B cell (primary cell): ENCODE measurements around the gene RBM25. TPM values are rescaled to one million over a fixed set of nuclear protein-coding genes. Genes with fewer than 3 reads are reported as not detected.

ENCODE experiments used
- ATAC-seq: fragments of 200-7000 bp; cut with Tn5 transposase; one replicate; pipeline ENCODE4 v1.10.0; 2021; ENCODE audit warnings: low read depth, mild to moderate bottlenecking, moderate number of reproducible peaks, moderate library complexity
- CTCF ChIA-PET: fragments of 350-600 bp; sonication (Branson Sonifier 250); formaldehyde crosslinking; loops from one replicate; lab custom pipeline; 2021; ENCODE audit warnings: antibody characterized with exemption, inconsistent platforms; lab: Charles Lee
- POLR2A ChIA-PET: fragments of 350-600 bp; sonication (Branson Sonifier 250); formaldehyde crosslinking; loops from one replicate; lab custom pipeline; 2021; ENCODE audit warnings: antibody characterized with exemption; lab: Charles Lee
- DNase-seq: peaks from one replicate; pipeline ENCODE4 v3.0.0; 2013
- H2AFZ ChIP-seq: 2 replicates; pipeline ENCODE4 v1.6.1; 2012; ENCODE audit warnings: mild to moderate bottlenecking, low read depth, low read length; ENCODE audit not compliant: insufficient read depth, poor library complexity, severe bottlenecking
- H3K27ac ChIP-seq, 2 donors: 1 replicate in 1 of 2; 2 replicates in 1 of 2; pipeline ENCODE4 v1.5.1; 2012 to 2013; ENCODE audit warnings: low read length in 2 of 2, mild to moderate bottlenecking in 2 of 2, moderate library complexity in 1 of 2
- H3K27me3 ChIP-seq, 4 experiments: fragments of 200-600 bp in 1 of 4; sonication (generic) in 1 of 4; replicated peaks in 1 of 4; 1 replicate in 2 of 4; 2 replicates in 2 of 4; pipeline versions ENCODE4 v1.6.1 to v1.7.0; 2013 to 2016; ENCODE audit warnings: low read length in 3 of 4, mild to moderate bottlenecking in 2 of 4, mixed read lengths in 1 of 4, moderate library complexity in 1 of 4; ENCODE audit not compliant: insufficient read depth in 4 of 4, control insufficient read depth in 3 of 4; ENCODE audit errors: control extremely low read depth in 1 of 4
- H3K36me3 ChIP-seq, 2 experiments: replicated peaks in 1 of 2; 1 replicate in 1 of 2; 2 replicates in 1 of 2; pipeline versions ENCODE4 v1.6.1 to v1.7.1; 2013; ENCODE audit warnings: low read length in 1 of 2; ENCODE audit not compliant: insufficient read depth in 2 of 2, control insufficient read depth in 1 of 2; ENCODE audit errors: control extremely low read depth in 1 of 2, extremely low read depth in 1 of 2
- H3K4me1 ChIP-seq, 2 donors: fragments of 200-600 bp in 1 of 2; sonication (generic) in 1 of 2; 1 replicate in 1 of 2; 2 replicates in 1 of 2; pipeline versions ENCODE4 v1.5.1 to v1.6.1; 2013 to 2017; ENCODE audit warnings: low read length in 2 of 2; ENCODE audit not compliant: control insufficient read depth in 2 of 2, insufficient read depth in 2 of 2
- H3K4me2 ChIP-seq: replicated peaks from 2 replicates; pipeline ENCODE3; 2012; ENCODE audit warnings: mild to moderate bottlenecking, low read depth, low read length; ENCODE audit not compliant: poor library complexity, severe bottlenecking
- H3K4me3 ChIP-seq, 5 experiments: fragments of 200-600 bp in 1 of 5; sonication (generic) in 1 of 5; 1 replicate in 3 of 5; 2 replicates in 2 of 5; pipeline versions ENCODE4 v1.5.1 to v1.7.0; 2011 to 2016; ENCODE audit warnings: low read length in 4 of 5, mild to moderate bottlenecking in 4 of 5, low read depth in 2 of 5, control low read depth in 1 of 5, moderate library complexity in 1 of 5; ENCODE audit not compliant: insufficient read depth in 1 of 5; ENCODE audit errors: control extremely low read depth in 1 of 5, extremely low read depth in 1 of 5
- H3K79me2 ChIP-seq: fragments of 200-600 bp; sonication (generic); one replicate; pipeline ENCODE4 v1.6.0; 2016; ENCODE audit warnings: low read length; ENCODE audit not compliant: control insufficient read depth, insufficient read depth
- H3K9ac ChIP-seq: fragments of 200-600 bp; sonication (generic); 2 replicates; pipeline ENCODE4 v1.6.1; 2017; ENCODE audit warnings: mild to moderate bottlenecking, low read length, moderate library complexity
- H3K9me3 ChIP-seq, 3 donors: one replicate each; pipeline versions ENCODE4 v1.6.1 to v1.7.1; 2013; ENCODE audit warnings: low read length in 2 of 3; ENCODE audit not compliant: control insufficient read depth in 2 of 3, insufficient read depth in 1 of 3; ENCODE audit errors: control extremely low read depth in 1 of 3
- H4K20me1 ChIP-seq: 2 replicates; pipeline ENCODE4 v1.6.0; 2012; ENCODE audit warnings: mild to moderate bottlenecking, low read length; ENCODE audit not compliant: insufficient read depth, control insufficient read depth, poor library complexity, severe bottlenecking
- H3K27ac Mint-ChIP-seq: one replicate; pipeline ENCODE4 v1.8.0; 2021; ENCODE audit warnings: mixed read lengths
- H3K27me3 Mint-ChIP-seq: one replicate; pipeline ENCODE4 v1.8.0; 2021; ENCODE audit warnings: mixed read lengths
- H3K4me1 Mint-ChIP-seq: one replicate; pipeline ENCODE4 v1.8.0; 2021; ENCODE audit warnings: mixed read lengths
- H3K4me3 Mint-ChIP-seq: one replicate; pipeline ENCODE4 v1.8.0; 2021; ENCODE audit warnings: mixed read lengths
- H3K9me3 Mint-ChIP-seq: one replicate; pipeline ENCODE4 v1.8.0; 2022; ENCODE audit warnings: mixed read lengths; ENCODE audit not compliant: insufficient read depth
- CTCF ChIP-seq: fragments of 200-600 bp; IDR thresholded peaks from one replicate; pipeline ENCODE4 v1.8.0; 2022; ENCODE audit warnings: antibody characterized with exemption, mild to moderate bottlenecking
- EZH2 ChIP-seq: IDR thresholded peaks from 2 replicates; pipeline ENCODE4 v1.6.1; 2012; ENCODE audit warnings: borderline replicate concordance, low read depth, mild to moderate bottlenecking, moderate library complexity, low read length; ENCODE audit not compliant: insufficient read depth, poor library complexity, severe bottlenecking
- WGBS: methylation state at CpG from one replicate; pipeline ENCODE4 v1.1.5; 2013; ENCODE audit warnings: missing lambda C conversion rate; ENCODE audit not compliant: insufficient coverage; 5-methylcytosine and 5-hydroxymethylcytosine counted together
- intact Hi-C: fragments of 100-400 bp; cut with micrococcal nuclease; formaldehyde crosslinking; loops from one replicate; pipeline ENCODE4 v1.10.0; 2022
- polyA plus RNA-seq: library from polyadenylated mRNA; depleted of rRNA; stranded (reverse); fragments of >200 nt; gene quantifications from 2 replicates; pipeline ENCODE4 v1.2.3, GENCODE V29; 2012
- total RNA-seq, 2 donors: library from RNA; stranded (reverse); fragments of 120-200 nt in 1 of 2; gene quantifications; 1 replicate in 1 of 2; 2 replicates in 1 of 2; pipeline versions ENCODE4 v1.2.3 to v1.2.4, GENCODE V29; 2013 to 2022

The RBM25 gene
- total and polyA plus RNA-seq, 2 donors (not counting 1 experiment from before 2014, with no cell fraction given) = 20.2 to 137 TPM

DNA sequence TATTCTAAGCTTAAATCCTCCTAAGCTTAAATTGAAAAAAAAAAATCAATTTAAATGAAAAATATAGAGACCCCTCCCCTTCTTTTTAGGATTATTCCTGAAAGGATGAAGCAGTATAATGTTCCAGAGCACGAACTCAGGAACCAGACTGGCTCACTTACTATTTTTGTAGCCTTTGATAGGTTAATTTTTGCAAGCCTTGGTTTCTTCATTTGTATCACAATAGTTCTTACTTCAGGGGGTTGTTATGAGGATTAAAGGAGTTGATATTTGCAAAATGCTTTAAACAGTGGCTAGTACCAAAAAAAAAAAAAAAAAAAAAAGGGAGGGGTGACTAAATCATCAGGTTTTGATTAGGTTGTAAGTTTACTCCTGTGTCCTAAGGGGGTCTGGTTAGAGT, 3.1 kb upstream of the RBM25 start:
- H3K4me3 ChIP-seq = no peak overlapping the region
- H2AFZ ChIP-seq = no peak overlapping the region
- POLR2A ChIA-PET = interaction anchor here (0.6 kb wide), 1 partner anchor 26 kb away, joined by 6 read pairs; no protein-coding TSS in a partner anchor
- ATAC-seq = no peak
- H3K27ac Mint-ChIP-seq = no peak overlapping the region
- H3K9ac ChIP-seq = no peak overlapping the region
- 88% methylated on average over 1 of the region's 1 CpG for WGBS
- CTCF ChIA-PET = no interaction called here
- no peaks in the 10 kb centered on the region for H3K9me3 ChIP-seq
- no peaks in the 10 kb centered on the region for H3K9me3 Mint-ChIP-seq
- intact Hi-C loops = loop anchor here (5.0 kb wide), 1 partner anchor 1707 kb away; the partner anchor contains the start of gene YLPM1
- no peaks in the 10 kb centered on the region for H3K36me3 ChIP-seq
- no peak overlapping the region for H3K4me2 ChIP-seq
- H3K27ac ChIP-seq = no peak overlapping the region
- H3K4me1 Mint-ChIP-seq = peaks cover 17% of the 10 kb centered on the region
- no peaks in the 10 kb centered on the region for H4K20me1 ChIP-seq
- H3K27me3 ChIP-seq = no peaks in the 10 kb centered on the region
- peaks cover 19% of the 10 kb centered on the region in 2 donors for H3K4me1 ChIP-seq
- H3K27me3 Mint-ChIP-seq = no peaks in the 10 kb centered on the region
- peaks cover 16% of the 10 kb centered on the region for H3K79me2 ChIP-seq
- no peak for DNase-seq
- H3K4me3 Mint-ChIP-seq = no peak overlapping the region
- no peak for TF ChIP-seq EZH2
- TF ChIP-seq CTCF = no peak

- peaks cover 7% of the 10 kb centered on the region for H4K20me1 ChIP-seq
- peak overlapping the region; percentile 77 to 94 (median 84) for H3K4me3 ChIP-seq
- H3K4me1 Mint-ChIP-seq = peaks cover 37% of the 10 kb centered on the region
- H3K27me3 Mint-ChIP-seq = no peaks in the 10 kb centered on the region
- H3K4me2 ChIP-seq = peak overlapping the region; percentile 88
- peak overlapping the region; percentile 92 for H3K9ac ChIP-seq
- DNase-seq = no peak
- H3K27me3 ChIP-seq = no peaks in the 10 kb centered on the region
- TF ChIP-seq EZH2 (no peak), CTCF (no peak)
- peak overlapping the region; percentile 93 for H2AFZ ChIP-seq
- H3K4me3 Mint-ChIP-seq = no peak overlapping the region
- peak overlapping the region; percentile 84 to 91 for H3K27ac ChIP-seq
- H3K27ac Mint-ChIP-seq = no peak overlapping the region
- no peaks in the 10 kb centered on the region for H3K9me3 Mint-ChIP-seq
- ATAC-seq = no peak
- peaks cover 42% of the 10 kb centered on the region for H3K79me2 ChIP-seq
- CTCF ChIA-PET = interaction anchor here (0.7 to 2.0 kb wide), 3 partner anchors 10 to 110 kb away, joined by 3 to 8 read pairs (median 5); partner anchors contain the start of gene ZFYVE1
- POLR2A ChIA-PET = interaction anchor here (0.8 to 2.3 kb wide), 7 partner anchors 30 to 1654 kb away, joined by 3 to 12 read pairs (median 4); partner anchors contain the start of genes BBOF1, ENTPD5, LIN52 and PSEN1
- H3K9me3 ChIP-seq = no peaks in the 10 kb centered on the region
- intact Hi-C loops = loop anchor here (1.0 to 5.0 kb wide), 5 partner anchors 31 to 1704 kb away; partner anchors contain the start of genes DCAF4, NUMB, PSEN1 and YLPM1
- 0% methylated on average over 4 of the region's 8 CpGs for WGBS
- peaks cover 0 to 4% of the 10 kb centered on the region in 2 experiments for H3K36me3 ChIP-seq
- peaks cover 25 to 28% of the 10 kb centered on the region in 2 donors for H3K4me1 ChIP-seq
These were observed 450 bp upstream of the RBM25 start for GRCh38 chr14:73057944-73058223.
